Esophagus squamous epithelium (tissue), 4 donors: ENCODE results near the gene INSYN1.

Source experiments
- POLR2A ChIP-seq, 4 donors: fragments of 450-650 bp; IDR thresholded peaks; one replicate each; pipeline ENCODE4 v1.6.1; 2017; ENCODE audit warnings: antibody characterized with exemption in 4 of 4, mild to moderate bottlenecking in 4 of 4, moderate library complexity in 3 of 4
- TF ChIP-seq, protein P1 (sequence below), 6 experiments: fragments of 450-650 bp in 4 of 6; fragments of 200-600 bp in 2 of 6; sonication (generic) in 2 of 6; IDR thresholded peaks; one replicate each; pipeline ENCODE4 v1.5.1; 2016 to 2019; ENCODE audit warnings: antibody characterized with exemption in 6 of 6, mild to moderate bottlenecking in 4 of 6, moderate library complexity in 4 of 6

GRCh38 chr15:73779974-73780373 is 26.8 kb upstream of the INSYN1 start:
- TF ChIP-seq, protein P1, sequence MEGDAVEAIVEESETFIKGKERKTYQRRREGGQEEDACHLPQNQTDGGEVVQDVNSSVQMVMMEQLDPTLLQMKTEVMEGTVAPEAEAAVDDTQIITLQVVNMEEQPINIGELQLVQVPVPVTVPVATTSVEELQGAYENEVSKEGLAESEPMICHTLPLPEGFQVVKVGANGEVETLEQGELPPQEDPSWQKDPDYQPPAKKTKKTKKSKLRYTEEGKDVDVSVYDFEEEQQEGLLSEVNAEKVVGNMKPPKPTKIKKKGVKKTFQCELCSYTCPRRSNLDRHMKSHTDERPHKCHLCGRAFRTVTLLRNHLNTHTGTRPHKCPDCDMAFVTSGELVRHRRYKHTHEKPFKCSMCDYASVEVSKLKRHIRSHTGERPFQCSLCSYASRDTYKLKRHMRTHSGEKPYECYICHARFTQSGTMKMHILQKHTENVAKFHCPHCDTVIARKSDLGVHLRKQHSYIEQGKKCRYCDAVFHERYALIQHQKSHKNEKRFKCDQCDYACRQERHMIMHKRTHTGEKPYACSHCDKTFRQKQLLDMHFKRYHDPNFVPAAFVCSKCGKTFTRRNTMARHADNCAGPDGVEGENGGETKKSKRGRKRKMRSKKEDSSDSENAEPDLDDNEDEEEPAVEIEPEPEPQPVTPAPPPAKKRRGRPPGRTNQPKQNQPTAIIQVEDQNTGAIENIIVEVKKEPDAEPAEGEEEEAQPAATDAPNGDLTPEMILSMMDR (IDR thresholded peaks at IDR 0.05), result no peak
- no peak for TF ChIP-seq POLR2A (IDR thresholded peaks at IDR 0.05)
